B cell (primary cell): Measurements from ENCODE around the gene PHF13.

Source experiments
- CTCF ChIP-seq: fragments of 200-600 bp; IDR thresholded peaks from one replicate; pipeline ENCODE4 v1.8.0; 2022; ENCODE audit warnings: antibody characterized with exemption, mild to moderate bottlenecking
- EZH2 ChIP-seq: IDR thresholded peaks from 2 replicates; pipeline ENCODE4 v1.6.1; 2012; ENCODE audit warnings: borderline replicate concordance, low read depth, mild to moderate bottlenecking, moderate library complexity, low read length; ENCODE audit not compliant: insufficient read depth, poor library complexity, severe bottlenecking

- TF ChIP-seq CTCF (no peak), EZH2 (no peak)
These were observed 16.5 kb downstream of the PHF13 start for GRCh38 chr1:6630027-6630426.
